HEK293 (cell line): ENCODE data around the gene AGPAT4.
A peak's percentile ranks its signal among the peaks of the same experiment; 100 is the strongest.

ENCODE experiments used
- CTCF ChIA-PET: fragments of 350-600 bp; formaldehyde crosslinking; extraction: SDS; loops from one replicate; lab custom pipeline; 2021; ENCODE audit warnings: antibody characterized with exemption; lab: Yijun Ruan, JAX
- POLR2A ChIA-PET: fragments of 300-600 bp; formaldehyde crosslinking; extraction: SDS; loops from one replicate; lab custom pipeline; 2020; ENCODE audit warnings: antibody characterized with exemption, inconsistent platforms; lab: Yijun Ruan, JAX
- H3K27ac ChIP-seq: fragments of 200-500 bp; sonication (Bioruptor generic); 2 replicates; pipeline ENCODE4 v1.5.1; 2014; ENCODE audit warnings: low read depth, low read length, control low read depth, inconsistent platforms; ENCODE audit errors: extremely low read depth
- H3K36me3 ChIP-seq, 2 experiments: fragments of 200-500 bp in 1 of 2; sonication (Bioruptor generic) in 1 of 2; 1 replicate in 1 of 2; 2 replicates in 1 of 2; pipeline ENCODE4 v1.5.1; 2014 to 2017; ENCODE audit warnings: inconsistent platforms in 2 of 2, low read length in 2 of 2; ENCODE audit not compliant: control insufficient read depth in 2 of 2, insufficient read depth in 1 of 2
- H3K4me1 ChIP-seq: fragments of 200-500 bp; sonication (Bioruptor generic); 2 replicates; pipeline ENCODE4 v1.5.1; 2014; ENCODE audit warnings: mild to moderate bottlenecking, low read length, inconsistent platforms; ENCODE audit not compliant: control insufficient read depth, insufficient read depth
- H3K4me3 ChIP-seq: 2 replicates; pipeline ENCODE4 v1.5.1; 2011; ENCODE audit warnings: low read depth, mild to moderate bottlenecking, control low read depth, low read length, moderate library complexity
- H3K9me3 ChIP-seq: fragments of 200-500 bp; sonication (Bioruptor generic); 2 replicates; pipeline ENCODE4 v1.5.1; 2014; ENCODE audit warnings: low read depth, low read length, inconsistent platforms; ENCODE audit not compliant: control insufficient read depth, insufficient read depth
- GLI4 ChIP-seq: fragments of 450-650 bp; formaldehyde crosslinking; IDR thresholded peaks from 2 replicates; pipeline ENCODE4 v1.5.1; 2016; ENCODE audit warnings: missing biosample characterization, missing genetic modification characterization
- KLF7 ChIP-seq: fragments of 450-650 bp; formaldehyde crosslinking; IDR thresholded peaks from 2 replicates; pipeline ENCODE4 v1.5.1; 2016; ENCODE audit warnings: missing biosample characterization, missing genetic modification characterization, borderline replicate concordance
- SETDB1 ChIP-seq: IDR thresholded peaks from one replicate; pipeline ENCODE4 v1.6.1; 2017; ENCODE audit warnings: mild to moderate bottlenecking, low read length, moderate library complexity, mixed read lengths; ENCODE audit not compliant: insufficient read length
- SP7 ChIP-seq: fragments of 450-650 bp; formaldehyde crosslinking; IDR thresholded peaks from 2 replicates; pipeline ENCODE4 v1.5.1; 2016; ENCODE audit warnings: missing biosample characterization, missing genetic modification characterization
- TCF7L2 ChIP-seq: IDR thresholded peaks from 2 replicates; pipeline ENCODE4 v1.6.1; 2011; ENCODE audit warnings: low read depth, mild to moderate bottlenecking, inconsistent platforms, low read length, moderate library complexity, borderline replicate concordance
- ZNF112 ChIP-seq: fragments of 450-650 bp; formaldehyde crosslinking; IDR thresholded peaks from 2 replicates; pipeline ENCODE4 v1.5.0; 2017; ENCODE audit warnings: missing biosample characterization, missing genetic modification characterization
- ZNF114 ChIP-seq: fragments of 450-650 bp; formaldehyde crosslinking; IDR thresholded peaks from 2 replicates; pipeline ENCODE4 v1.5.0; 2017; ENCODE audit warnings: missing biosample characterization, missing genetic modification characterization
- ZNF140 ChIP-seq: fragments of 450-650 bp; formaldehyde crosslinking; IDR thresholded peaks from 2 replicates; pipeline ENCODE4 v1.5.1; 2016; ENCODE audit warnings: missing biosample characterization, missing genetic modification characterization
- ZNF155 ChIP-seq: fragments of 450-650 bp; formaldehyde crosslinking; IDR thresholded peaks from 2 replicates; pipeline ENCODE4 v1.5.1; 2016; ENCODE audit warnings: missing biosample characterization, missing genetic modification characterization
- ZNF157 ChIP-seq: fragments of 450-650 bp; formaldehyde crosslinking; IDR thresholded peaks from 2 replicates; pipeline ENCODE4 v1.5.1; 2016; ENCODE audit warnings: missing biosample characterization, missing genetic modification characterization
- ZNF184 ChIP-seq: fragments of 450-650 bp; IDR thresholded peaks from 2 replicates; pipeline ENCODE4 v1.5.1; 2018; ENCODE audit warnings: missing biosample characterization, mild to moderate bottlenecking, missing genetic modification characterization
- ZNF19 ChIP-seq: fragments of 450-650 bp; formaldehyde crosslinking; IDR thresholded peaks from 2 replicates; pipeline ENCODE4; 2016; ENCODE audit warnings: missing biosample characterization, missing genetic modification characterization, low read depth
- ZNF24 ChIP-seq: fragments of 450-650 bp; formaldehyde crosslinking; IDR thresholded peaks from 2 replicates; pipeline ENCODE4 v1.5.1; 2016; ENCODE audit warnings: missing biosample characterization, missing genetic modification characterization
- ZNF48 ChIP-seq: fragments of 450-650 bp; formaldehyde crosslinking; IDR thresholded peaks from 2 replicates; pipeline ENCODE4 v1.5.1; 2016; ENCODE audit warnings: missing biosample characterization, missing genetic modification characterization
- ZNF521 ChIP-seq: fragments of 450-650 bp; formaldehyde crosslinking; IDR thresholded peaks from 2 replicates; pipeline ENCODE4 v1.5.1; 2017; ENCODE audit warnings: missing biosample characterization, mild to moderate bottlenecking, missing genetic modification characterization
- ZNF549 ChIP-seq: fragments of 450-650 bp; IDR thresholded peaks from 2 replicates; pipeline ENCODE4 v1.5.1; 2018; ENCODE audit warnings: missing biosample characterization, missing genetic modification characterization, mild to moderate bottlenecking, inconsistent platforms, moderate library complexity
- ZNF629 ChIP-seq: fragments of 450-650 bp; formaldehyde crosslinking; IDR thresholded peaks from 2 replicates; pipeline ENCODE4 v1.5.1; 2017; ENCODE audit warnings: missing biosample characterization, missing genetic modification characterization
- ZNF791 ChIP-seq: fragments of 450-650 bp; formaldehyde crosslinking; IDR thresholded peaks from 2 replicates; pipeline ENCODE4 v1.5.1; 2016; ENCODE audit warnings: missing biosample characterization, missing genetic modification characterization
- ZSCAN23 ChIP-seq: fragments of 450-650 bp; formaldehyde crosslinking; IDR thresholded peaks from 2 replicates; pipeline ENCODE4 v1.5.1; 2016; ENCODE audit warnings: missing biosample characterization, missing genetic modification characterization
- ZSCAN30 ChIP-seq: fragments of 450-650 bp; IDR thresholded peaks from 2 replicates; pipeline ENCODE4 v1.5.1; 2018; ENCODE audit warnings: missing biosample characterization, mild to moderate bottlenecking, missing genetic modification characterization, moderate library complexity
- TF ChIP-seq, protein P1 (sequence below): fragments of 450-650 bp; IDR thresholded peaks from 2 replicates; pipeline ENCODE4 v1.5.1; 2018; ENCODE audit warnings: missing biosample characterization, mild to moderate bottlenecking, missing genetic modification characterization
- TF ChIP-seq, protein P2 (sequence below): fragments of 450-650 bp; formaldehyde crosslinking; IDR thresholded peaks from 2 replicates; pipeline ENCODE4 v1.5.1; 2016; ENCODE audit warnings: missing biosample characterization, missing genetic modification characterization, borderline replicate concordance
- TF ChIP-seq, protein P3 (sequence below): fragments of 450-650 bp; formaldehyde crosslinking; IDR thresholded peaks from 2 replicates; pipeline ENCODE4 v1.5.1; 2017; ENCODE audit warnings: missing biosample characterization, missing genetic modification characterization
- TF ChIP-seq, protein P4 (sequence below): fragments of 450-650 bp; formaldehyde crosslinking; conservative IDR thresholded peaks from 2 replicates; pipeline ENCODE4 v1.5.1; 2016; ENCODE audit warnings: low read depth, missing biosample characterization, missing genetic modification characterization

AGPAT4 gene

DNA sequence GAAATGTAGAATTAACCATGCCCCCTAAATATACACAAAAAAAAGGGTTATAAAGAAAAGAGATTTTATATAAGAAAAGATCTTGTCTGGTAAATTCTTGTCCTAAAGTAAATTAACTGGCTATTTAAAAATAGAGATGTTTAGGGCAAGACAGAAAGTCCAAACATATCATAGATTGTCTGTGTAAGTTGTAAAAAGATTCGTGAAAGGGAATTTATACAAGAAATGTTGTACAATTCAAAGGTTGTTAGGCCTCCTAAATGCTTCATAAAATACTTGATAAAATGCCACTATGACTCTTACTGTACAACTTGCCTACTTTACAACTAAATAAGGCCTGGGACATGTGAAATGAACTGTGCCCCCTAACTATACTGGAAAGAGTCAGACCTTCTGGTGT lies 21.9 kb upstream of the AGPAT4 start:
- TF ChIP-seq ZNF140 (tag by site-specific recombination) (no peak), ZNF24 (tag by site-specific recombination) (no peak), SP7 (tag by site-specific recombination) (no peak), ZNF521 (no peak), SETDB1 (peak; percentile 92), GLI4 (tag by site-specific recombination) (no peak), ZNF112 (tag by site-specific recombination) (no peak), ZNF155 (no peak)
- TF ChIP-seq, protein P1, sequence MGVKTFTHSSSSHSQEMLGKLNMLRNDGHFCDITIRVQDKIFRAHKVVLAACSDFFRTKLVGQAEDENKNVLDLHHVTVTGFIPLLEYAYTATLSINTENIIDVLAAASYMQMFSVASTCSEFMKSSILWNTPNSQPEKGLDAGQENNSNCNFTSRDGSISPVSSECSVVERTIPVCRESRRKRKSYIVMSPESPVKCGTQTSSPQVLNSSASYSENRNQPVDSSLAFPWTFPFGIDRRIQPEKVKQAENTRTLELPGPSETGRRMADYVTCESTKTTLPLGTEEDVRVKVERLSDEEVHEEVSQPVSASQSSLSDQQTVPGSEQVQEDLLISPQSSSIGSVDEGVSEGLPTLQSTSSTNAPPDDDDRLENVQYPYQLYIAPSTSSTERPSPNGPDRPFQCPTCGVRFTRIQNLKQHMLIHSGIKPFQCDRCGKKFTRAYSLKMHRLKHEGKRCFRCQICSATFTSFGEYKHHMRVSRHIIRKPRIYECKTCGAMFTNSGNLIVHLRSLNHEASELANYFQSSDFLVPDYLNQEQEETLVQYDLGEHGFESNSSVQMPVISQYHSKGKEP (tag by site-specific recombination) = no peak
- H3K36me3 ChIP-seq = no peaks in the 10 kb centered on the region
- POLR2A ChIA-PET = no interaction called here
- CTCF ChIA-PET = no interaction called here
- H3K9me3 ChIP-seq = no peaks in the 10 kb centered on the region
- no peak overlapping the region for H3K27ac ChIP-seq
- no peak overlapping the region for H3K4me3 ChIP-seq
- no peaks in the 10 kb centered on the region for H3K4me1 ChIP-seq

DNA sequence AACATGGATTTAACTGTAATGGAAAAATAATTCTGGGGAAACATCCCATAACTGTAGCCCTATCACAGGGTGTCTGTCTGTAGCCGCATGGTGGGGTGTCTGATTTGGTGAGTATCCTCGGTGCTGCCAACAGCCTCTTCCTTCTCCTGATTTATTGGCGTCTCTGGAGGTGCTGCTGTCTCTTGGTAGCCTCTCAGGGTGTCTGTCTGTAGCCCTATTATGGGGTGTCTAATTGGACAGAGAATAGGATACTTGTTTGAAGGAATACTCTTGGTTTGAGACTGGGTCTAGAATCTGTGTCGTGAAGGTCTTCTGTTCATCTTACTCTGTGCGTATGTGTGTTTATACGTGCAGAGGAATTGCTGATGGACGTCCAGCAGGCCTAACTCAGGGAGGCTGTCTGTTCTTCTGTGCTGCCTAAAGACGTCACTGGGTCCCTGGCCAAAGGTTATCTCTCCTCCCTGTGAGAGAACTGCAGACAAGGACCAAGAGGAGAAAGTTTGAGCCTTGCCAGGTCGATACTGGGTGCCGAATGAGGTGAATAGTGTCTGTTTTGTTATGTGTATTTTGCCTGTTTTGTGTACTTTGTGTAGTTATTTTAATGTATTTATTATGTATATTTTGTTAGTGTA lies 18.9 kb upstream of the AGPAT4 start:
- Histone ChIP-seq H3K4me3 (no peak overlapping the region), H3K9me3 (no peaks in the 10 kb centered on the region), H3K4me1 (no peaks in the 10 kb centered on the region), H3K36me3 (no peaks in the 10 kb centered on the region), H3K27ac (no peak overlapping the region)
- POLR2A ChIA-PET = no interaction called here
- CTCF ChIA-PET = no interaction called here
- no peak for TF ChIP-seq ZNF549 (tag by site-specific recombination)
- TF ChIP-seq ZNF629 (tag by site-specific recombination) = no peak
- TF ChIP-seq, protein P2, sequence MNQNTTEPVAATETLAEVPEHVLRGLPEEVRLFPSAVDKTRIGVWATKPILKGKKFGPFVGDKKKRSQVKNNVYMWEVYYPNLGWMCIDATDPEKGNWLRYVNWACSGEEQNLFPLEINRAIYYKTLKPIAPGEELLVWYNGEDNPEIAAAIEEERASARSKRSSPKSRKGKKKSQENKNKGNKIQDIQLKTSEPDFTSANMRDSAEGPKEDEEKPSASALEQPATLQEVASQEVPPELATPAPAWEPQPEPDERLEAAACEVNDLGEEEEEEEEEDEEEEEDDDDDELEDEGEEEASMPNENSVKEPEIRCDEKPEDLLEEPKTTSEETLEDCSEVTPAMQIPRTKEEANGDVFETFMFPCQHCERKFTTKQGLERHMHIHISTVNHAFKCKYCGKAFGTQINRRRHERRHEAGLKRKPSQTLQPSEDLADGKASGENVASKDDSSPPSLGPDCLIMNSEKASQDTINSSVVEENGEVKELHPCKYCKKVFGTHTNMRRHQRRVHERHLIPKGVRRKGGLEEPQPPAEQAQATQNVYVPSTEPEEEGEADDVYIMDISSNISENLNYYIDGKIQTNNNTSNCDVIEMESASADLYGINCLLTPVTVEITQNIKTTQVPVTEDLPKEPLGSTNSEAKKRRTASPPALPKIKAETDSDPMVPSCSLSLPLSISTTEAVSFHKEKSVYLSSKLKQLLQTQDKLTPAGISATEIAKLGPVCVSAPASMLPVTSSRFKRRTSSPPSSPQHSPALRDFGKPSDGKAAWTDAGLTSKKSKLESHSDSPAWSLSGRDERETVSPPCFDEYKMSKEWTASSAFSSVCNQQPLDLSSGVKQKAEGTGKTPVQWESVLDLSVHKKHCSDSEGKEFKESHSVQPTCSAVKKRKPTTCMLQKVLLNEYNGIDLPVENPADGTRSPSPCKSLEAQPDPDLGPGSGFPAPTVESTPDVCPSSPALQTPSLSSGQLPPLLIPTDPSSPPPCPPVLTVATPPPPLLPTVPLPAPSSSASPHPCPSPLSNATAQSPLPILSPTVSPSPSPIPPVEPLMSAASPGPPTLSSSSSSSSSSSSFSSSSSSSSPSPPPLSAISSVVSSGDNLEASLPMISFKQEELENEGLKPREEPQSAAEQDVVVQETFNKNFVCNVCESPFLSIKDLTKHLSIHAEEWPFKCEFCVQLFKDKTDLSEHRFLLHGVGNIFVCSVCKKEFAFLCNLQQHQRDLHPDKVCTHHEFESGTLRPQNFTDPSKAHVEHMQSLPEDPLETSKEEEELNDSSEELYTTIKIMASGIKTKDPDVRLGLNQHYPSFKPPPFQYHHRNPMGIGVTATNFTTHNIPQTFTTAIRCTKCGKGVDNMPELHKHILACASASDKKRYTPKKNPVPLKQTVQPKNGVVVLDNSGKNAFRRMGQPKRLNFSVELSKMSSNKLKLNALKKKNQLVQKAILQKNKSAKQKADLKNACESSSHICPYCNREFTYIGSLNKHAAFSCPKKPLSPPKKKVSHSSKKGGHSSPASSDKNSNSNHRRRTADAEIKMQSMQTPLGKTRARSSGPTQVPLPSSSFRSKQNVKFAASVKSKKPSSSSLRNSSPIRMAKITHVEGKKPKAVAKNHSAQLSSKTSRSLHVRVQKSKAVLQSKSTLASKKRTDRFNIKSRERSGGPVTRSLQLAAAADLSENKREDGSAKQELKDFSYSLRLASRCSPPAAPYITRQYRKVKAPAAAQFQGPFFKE (tag by site-specific recombination) = no peak
- no peak for TF ChIP-seq ZSCAN30 (tag by site-specific recombination)
- no peak for TF ChIP-seq ZSCAN23
- TF ChIP-seq TCF7L2 = no peak
- TF ChIP-seq ZNF48 (tag by site-specific recombination) = no peak
- TF ChIP-seq, protein P3, sequence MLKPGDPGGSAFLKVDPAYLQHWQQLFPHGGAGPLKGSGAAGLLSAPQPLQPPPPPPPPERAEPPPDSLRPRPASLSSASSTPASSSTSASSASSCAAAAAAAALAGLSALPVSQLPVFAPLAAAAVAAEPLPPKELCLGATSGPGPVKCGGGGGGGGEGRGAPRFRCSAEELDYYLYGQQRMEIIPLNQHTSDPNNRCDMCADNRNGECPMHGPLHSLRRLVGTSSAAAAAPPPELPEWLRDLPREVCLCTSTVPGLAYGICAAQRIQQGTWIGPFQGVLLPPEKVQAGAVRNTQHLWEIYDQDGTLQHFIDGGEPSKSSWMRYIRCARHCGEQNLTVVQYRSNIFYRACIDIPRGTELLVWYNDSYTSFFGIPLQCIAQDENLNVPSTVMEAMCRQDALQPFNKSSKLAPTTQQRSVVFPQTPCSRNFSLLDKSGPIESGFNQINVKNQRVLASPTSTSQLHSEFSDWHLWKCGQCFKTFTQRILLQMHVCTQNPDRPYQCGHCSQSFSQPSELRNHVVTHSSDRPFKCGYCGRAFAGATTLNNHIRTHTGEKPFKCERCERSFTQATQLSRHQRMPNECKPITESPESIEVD (tag by site-specific recombination) = no peak
- no peak for TF ChIP-seq KLF7 (tag by site-specific recombination)
- no peak for TF ChIP-seq ZNF184 (tag by site-specific recombination)
- no peak for TF ChIP-seq ZNF19
- no peak for TF ChIP-seq ZNF157
- TF ChIP-seq, protein P4, sequence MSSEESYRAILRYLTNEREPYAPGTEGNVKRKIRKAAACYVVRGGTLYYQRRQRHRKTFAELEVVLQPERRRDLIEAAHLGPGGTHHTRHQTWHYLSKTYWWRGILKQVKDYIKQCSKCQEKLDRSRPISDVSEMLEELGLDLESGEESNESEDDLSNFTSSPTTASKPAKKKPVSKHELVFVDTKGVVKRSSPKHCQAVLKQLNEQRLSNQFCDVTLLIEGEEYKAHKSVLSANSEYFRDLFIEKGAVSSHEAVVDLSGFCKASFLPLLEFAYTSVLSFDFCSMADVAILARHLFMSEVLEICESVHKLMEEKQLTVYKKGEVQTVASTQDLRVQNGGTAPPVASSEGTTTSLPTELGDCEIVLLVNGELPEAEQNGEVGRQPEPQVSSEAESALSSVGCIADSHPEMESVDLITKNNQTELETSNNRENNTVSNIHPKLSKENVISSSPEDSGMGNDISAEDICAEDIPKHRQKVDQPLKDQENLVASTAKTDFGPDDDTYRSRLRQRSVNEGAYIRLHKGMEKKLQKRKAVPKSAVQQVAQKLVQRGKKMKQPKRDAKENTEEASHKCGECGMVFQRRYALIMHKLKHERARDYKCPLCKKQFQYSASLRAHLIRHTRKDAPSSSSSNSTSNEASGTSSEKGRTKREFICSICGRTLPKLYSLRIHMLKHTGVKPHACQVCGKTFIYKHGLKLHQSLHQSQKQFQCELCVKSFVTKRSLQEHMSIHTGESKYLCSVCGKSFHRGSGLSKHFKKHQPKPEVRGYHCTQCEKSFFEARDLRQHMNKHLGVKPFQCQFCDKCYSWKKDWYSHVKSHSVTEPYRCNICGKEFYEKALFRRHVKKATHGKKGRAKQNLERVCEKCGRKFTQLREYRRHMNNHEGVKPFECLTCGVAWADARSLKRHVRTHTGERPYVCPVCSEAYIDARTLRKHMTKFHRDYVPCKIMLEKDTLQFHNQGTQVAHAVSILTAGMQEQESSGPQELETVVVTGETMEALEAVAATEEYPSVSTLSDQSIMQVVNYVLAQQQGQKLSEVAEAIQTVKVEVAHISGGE = no peak
- TF ChIP-seq ZNF791 = no peak
- TF ChIP-seq ZNF114 (tag by site-specific recombination) = no peak
